HG02588 (cell line): ENCODE data around the gene ADAP1.

Source experiments
- ATAC-seq: cut with Tn5 transposase; IDR thresholded peaks from one replicate; pipeline ENCODE4 v1.9.1; 2021; ENCODE audit warnings: mild to moderate bottlenecking, moderate library complexity; ENCODE audit not compliant: unreplicated experiment

Gene ADAP1

GRCh38 chr7:896346-897075 lies 58.0 kb downstream of the ADAP1 start:
- no peak for ATAC-seq

- ATAC-seq: no peak
Observed at GRCh38 chr7:895451-896052, 58.9 kb downstream of the ADAP1 start.

- ATAC-seq: no peak
Observed at GRCh38 chr7:894927-895450, 59.5 kb downstream of the ADAP1 start.

- ATAC-seq: no peak
Observed at GRCh38 chr7:894164-894867, 60.2 kb downstream of the ADAP1 start.

- no peak for ATAC-seq
Observed at GRCh38 chr7:893686-894085, 60.8 kb downstream of the ADAP1 start.

GRCh38 chr7:892648-893593 lies 61.6 kb downstream of the ADAP1 start:
- no peak for ATAC-seq

- ATAC-seq: no peak
Observed at GRCh38 chr7:891805-892204, 62.7 kb downstream of the ADAP1 start.

- no peak for ATAC-seq
Observed at GRCh38 chr7:891291-891690, 63.2 kb downstream of the ADAP1 start.

GRCh38 chr7:890868-891267 lies 63.6 kb downstream of the ADAP1 start:
- ATAC-seq: no peak

- no peak for ATAC-seq
Observed at GRCh38 chr7:889391-889790, 65.1 kb downstream of the ADAP1 start.

- no peak for ATAC-seq
Observed at GRCh38 chr7:889025-889390, 65.5 kb downstream of the ADAP1 start.

GRCh38 chr7:888081-889024 lies 66.1 kb downstream of the ADAP1 start:
- no peak for ATAC-seq

GRCh38 chr7:887488-887820 lies 67.0 kb downstream of the ADAP1 start:
- ATAC-seq: no peak

- ATAC-seq: no peak
Observed at GRCh38 chr7:886626-887487, 67.6 kb downstream of the ADAP1 start.

GRCh38 chr7:885893-886625 lies 68.4 kb downstream of the ADAP1 start:
- no peak for ATAC-seq

- no peak for ATAC-seq
Observed at GRCh38 chr7:885261-885892, 69.1 kb downstream of the ADAP1 start.

- no peak for ATAC-seq
Observed at GRCh38 chr7:884191-885003, 70.1 kb downstream of the ADAP1 start.
